Measurements from ENCODE around the gene CASZ1. TPM values are rescaled to one million over a fixed set of nuclear protein-coding genes. Genes with fewer than 3 reads are reported as not detected.

Gene CASZ1
- total RNA-seq, 1 experiment from 2014 or later = 3.9 TPM

GRCh38 chr1:10685808-10686403 is 110.5 kb downstream of the CASZ1 start:
- no peak overlapping the region for H3K4me3 Mint-ChIP-seq
- no peak overlapping the region for H2AFZ ChIP-seq (ENCODE audit: low read length)
- no CpG with 5 or more reads among the region's 11 CpGs for WGBS (ENCODE audit: extremely low coverage, insufficient read length, low lambda C conversion rate)
- no peaks in the 10 kb centered on the region for H3K9me3 ChIP-seq (ENCODE audit: control insufficient read depth, low read depth, low read length)
- H2BK120ac ChIP-seq (ENCODE audit: low read depth, low read length, poor library complexity, severe bottlenecking) = no peak overlapping the region
- H2BK12ac ChIP-seq (ENCODE audit: insufficient read length, low read depth, low read length) = no peak overlapping the region
- H3K9ac ChIP-seq (ENCODE audit: extremely low read depth, insufficient read length, low read length) = no peak overlapping the region
- no peak overlapping the region for H4K91ac ChIP-seq (ENCODE audit: insufficient read length, low read depth, low read length)
- H2BK5ac ChIP-seq (ENCODE audit: insufficient read length, low read length) = no peak overlapping the region
- H4K5ac ChIP-seq (ENCODE audit: insufficient read length, low read depth, low read length) = no peak overlapping the region
- no peak for DNase-seq
- no peak overlapping the region for H3K4ac ChIP-seq (ENCODE audit: low read depth, low read length)
- H3K27me3 ChIP-seq (ENCODE audit: insufficient read depth, low read length) = no peaks in the 10 kb centered on the region
- TF ChIP-seq CTCF (conservative IDR thresholded peaks at IDR 0.05) = no peak
- no peak overlapping the region for H3K18ac ChIP-seq (ENCODE audit: insufficient read length, low read depth, low read length)
- H3K79me2 ChIP-seq (ENCODE audit: insufficient read depth, low read length) = no peaks in the 10 kb centered on the region
- peak overlapping the region in 1 of 3 experiments; percentile 37; a peak in 1 of 7 replicates for H3K27ac Mint-ChIP-seq
- H3K14ac ChIP-seq (ENCODE audit: insufficient read depth, low read length) = peak overlapping the region; percentile 31; the same call in 1 of the 2 replicates
- H3T11ph ChIP-seq (ENCODE audit: low read length) = no peak overlapping the region
- H2AK5ac ChIP-seq (ENCODE audit: insufficient read length, low read length) = no peak overlapping the region
- no peak overlapping the region for H2BK20ac ChIP-seq (ENCODE audit: low read depth, low read length, poor library complexity, severe bottlenecking)
- peaks cover 36 to 45% of the 10 kb centered on the region in 2 experiments for H3K4me1 Mint-ChIP-seq
- H3K27me3 Mint-ChIP-seq (ENCODE audit: low read depth) = peaks cover 2% of the 10 kb centered on the region; the same call in 1 of the 2 replicates
- no peaks in the 10 kb centered on the region for H4K20me1 ChIP-seq (ENCODE audit: control insufficient read depth, insufficient read depth, insufficient read length)
- no peak overlapping the region for H4K8ac ChIP-seq (replicated peaks; ENCODE audit: insufficient read length, low read depth, low read length)
- no peak overlapping the region for H3K4me2 ChIP-seq (ENCODE audit: insufficient read depth, insufficient read length, low read length)
- H3K23me2 ChIP-seq (ENCODE audit: insufficient read length, low read depth, low read length, poor library complexity, severe bottlenecking) = no peaks in the 10 kb centered on the region
- no peaks in the 10 kb centered on the region; a peak in 1 of 5 replicates for H3K9me3 Mint-ChIP-seq
- H3K79me1 ChIP-seq (ENCODE audit: insufficient read depth, low read depth, low read length, poor library complexity, severe bottlenecking) = no peaks in the 10 kb centered on the region
- no peak overlapping the region for H2BK15ac ChIP-seq (ENCODE audit: low read depth, low read length)
- H3K36me3 Mint-ChIP-seq (ENCODE audit: insufficient read depth in 1 of 3, low read depth in 3 of 3) = no peaks in the 10 kb centered on the region
- H3K27ac ChIP-seq (ENCODE audit: insufficient read length, low read depth, low read length) = no peak overlapping the region
- no peak overlapping the region for H3K56ac ChIP-seq (ENCODE audit: insufficient read length, low read depth, low read length)
- no peak overlapping the region for H3K23ac ChIP-seq (ENCODE audit: insufficient read length, low read depth, low read length)
- H3K4me1 ChIP-seq (ENCODE audit: insufficient read depth, low read length) = 0 out of 2 replicates have a peak, but pooled peaks cover 4% of the 10 kb centered on the region

All from H9 (cell line).